Stimulated activated CD4-positive, alpha-beta T cell treated with anti-CD3 and anti-CD28 coated beads, Interleukin-1b, Interleukin-23, amount 100 ng/mL, for 4 hours (primary cell): ENCODE results near the gene LAG3.
A peak's percentile ranks its signal among the peaks of the same experiment; 100 is the strongest.

Experiments used
- DNase-seq, 2 donors: peaks; one replicate each; pipeline ENCODE4 v3.0.0-alpha.2; 2020; ENCODE audit warnings: low read depth in 2 of 2

Gene LAG3

GRCh38 chr12:6771509-6772330 is 600 bp upstream of the LAG3 start:
- DNase-seq = no peak

- no peak for DNase-seq
Observed at GRCh38 chr12:6772726-6773589, 638 bp downstream of the LAG3 start.

- DNase-seq = peak in 1 of 2 donors; percentile 43
Observed at GRCh38 chr12:6773590-6774351, 1.5 kb downstream of the LAG3 start.

- DNase-seq = no peak
Observed at GRCh38 chr12:6774499-6775062, 2.3 kb downstream of the LAG3 start.

GRCh38 chr12:6775185-6776174 is 3.2 kb downstream of the LAG3 start:
- DNase-seq = no peak

- DNase-seq = no peak
Observed at GRCh38 chr12:6777386-6777785, 5.1 kb downstream of the LAG3 start.

GRCh38 chr12:6778217-6778573 is 5.9 kb downstream of the LAG3 start:
- no peak for DNase-seq

GRCh38 chr12:6778574-6779550 is 6.5 kb downstream of the LAG3 start:
- DNase-seq = peak; percentile 82 to 85

- no peak for DNase-seq
Observed at GRCh38 chr12:6779708-6780432, 7.5 kb downstream of the LAG3 start.

GRCh38 chr12:6780573-6780972 is 8.3 kb downstream of the LAG3 start:
- no peak for DNase-seq

GRCh38 chr12:6782119-6782518 is 9.8 kb downstream of the LAG3 start:
- no peak for DNase-seq

GRCh38 chr12:6782850-6783566 is 10.7 kb downstream of the LAG3 start:
- no peak for DNase-seq

GRCh38 chr12:6783828-6784227 is 11.5 kb downstream of the LAG3 start:
- DNase-seq = no peak

- no peak for DNase-seq
Observed at GRCh38 chr12:6784296-6784695, 12.0 kb downstream of the LAG3 start.

- DNase-seq = no peak
Observed at GRCh38 chr12:6784761-6785160, 12.4 kb downstream of the LAG3 start.

GRCh38 chr12:6786416-6787094 is 14.2 kb downstream of the LAG3 start:
- DNase-seq = no peak

GRCh38 chr12:6787309-6787708 is 15.0 kb downstream of the LAG3 start:
- no peak for DNase-seq
